K562 (cell line): ENCODE measurements around the gene GGA2. TPM values are rescaled to one million over a fixed set of nuclear protein-coding genes. Genes with fewer than 3 reads are reported as not detected.

Source experiments
- ELF4 ChIP-seq: fragments of 450-650 bp; formaldehyde crosslinking; IDR thresholded peaks from 2 replicates; pipeline ENCODE4 v1.4.0; 2022; ENCODE audit warnings: missing genetic modification characterization
- FUS ChIP-seq: fragments of 200-400 bp; formaldehyde crosslinking; optimal IDR thresholded peaks from 2 replicates; pipeline ENCODE3; 2017; ENCODE audit warnings: low read depth, low read length
- HEY1 ChIP-seq: fragments of 250-450 bp; sonication (Bioruptor Pico); IDR thresholded peaks from 2 replicates; pipeline ENCODE4 v1.5.0; 2020; ENCODE audit warnings: mild to moderate bottlenecking, moderate library complexity, borderline replicate concordance
- MAZ ChIP-seq, 2 experiments: fragments of 450-650 bp in 1 of 2; sonication (generic) in 1 of 2; formaldehyde crosslinking; IDR thresholded peaks in 1 of 2; conservative IDR thresholded peaks in 1 of 2; 2 replicates each; pipeline versions ENCODE4 v1.4.0 to v1.5.0; 2020; ENCODE audit warnings: mild to moderate bottlenecking in 1 of 2, missing genetic modification reagents in 1 of 2
- NBN ChIP-seq: fragments of 450-650 bp; IDR thresholded peaks from 2 replicates; pipeline ENCODE4 v1.6.1; 2016; ENCODE audit warnings: low read depth, mild to moderate bottlenecking
- RBM14 ChIP-seq: fragments of 200-400 bp; formaldehyde crosslinking; IDR thresholded peaks from 2 replicates; pipeline ENCODE4 v1.6.1; 2018; ENCODE audit warnings: low read depth, mild to moderate bottlenecking, low read length, moderate library complexity, borderline replicate concordance; ENCODE audit not compliant: insufficient read depth
- RBM15 ChIP-seq: fragments of 200-400 bp; formaldehyde crosslinking; IDR thresholded peaks from 2 replicates; pipeline ENCODE4 v1.6.1; 2018; ENCODE audit warnings: mild to moderate bottlenecking, low read length, moderate library complexity; ENCODE audit not compliant: insufficient read depth
- SIN3B ChIP-seq: fragments of 450-650 bp; IDR thresholded peaks from 2 replicates; pipeline ENCODE4 v1.6.1; 2017; ENCODE audit warnings: low read depth, mild to moderate bottlenecking, moderate library complexity
- SIX5 ChIP-seq, 2 experiments: IDR thresholded peaks; 2 replicates each; pipeline ENCODE4 v1.6.1; 2011; ENCODE audit warnings: low read length in 2 of 2, borderline replicate concordance in 1 of 2, low read depth in 1 of 2, mild to moderate bottlenecking in 1 of 2, moderate library complexity in 1 of 2; ENCODE audit not compliant: insufficient read depth in 1 of 2
- ZNF696 ChIP-seq: fragments of 250-450 bp; sonication (Bioruptor Pico); conservative IDR thresholded peaks from 2 replicates; pipeline ENCODE4 v1.4.0; 2020; ENCODE audit warnings: mild to moderate bottlenecking, moderate library complexity
- ZNF830 ChIP-seq: fragments of 250-450 bp; sonication (Bioruptor Pico); IDR thresholded peaks from 2 replicates; pipeline ENCODE4 v1.5.0; 2021; ENCODE audit warnings: mild to moderate bottlenecking
- polyA plus RNA-seq, 8 experiments: library from polyadenylated mRNA; depleted of rRNA in 4 of 8; stranded (reverse) in 5 of 8; unstranded in 3 of 8; fragments of >200 nt; fragmentation: Nextera tagmentation in 2 of 8; fragmentation: Illumina TruSeq in 1 of 8; extraction: Ambion mirVana in 2 of 8; extraction: Trizol in 1 of 8; gene quantifications; 2 replicates each; pipeline versions ENCODE4 v1.2.1 to v1.2.3, GENCODE V29; 2011 to 2014; ENCODE audit warnings: inconsistent platforms in 1 of 8, missing spikeins in 1 of 8
- total RNA-seq, 7 experiments: library from RNA; depleted of rRNA in 6 of 7; stranded (reverse); fragments of >200 nt in 6 of 7; fragmentation: Illumina TruSeq in 2 of 7; extraction: Trizol in 2 of 7; gene quantifications; 2 replicates each; pipeline versions ENCODE4 v1.2.1 to v1.2.3, GENCODE V29; 2011 to 2021; ENCODE audit warnings: low replicate concordance in 1 of 7
- TF ChIP-seq, protein P1 (sequence below): fragments of 450-650 bp; IDR thresholded peaks from 2 replicates; pipeline ENCODE4 v1.6.1; 2017; ENCODE audit warnings: antibody characterized with exemption, mild to moderate bottlenecking
- TF ChIP-seq, protein P2 (sequence below): fragments of 250-450 bp; sonication (Bioruptor Pico); IDR thresholded peaks from 2 replicates; pipeline ENCODE4 v1.4.0; 2020
- TF ChIP-seq, protein P3 (sequence below): fragments of 200-800 bp; sonication (Bioruptor generic); IDR thresholded peaks from 2 replicates; pipeline ENCODE4 v1.6.1; 2017; ENCODE audit warnings: missing genetic modification characterization, missing compliant biosample characterization
- TF ChIP-seq, protein P4 (sequence below): fragments of 450-650 bp; formaldehyde crosslinking; IDR thresholded peaks from 2 replicates; pipeline ENCODE4 v1.4.0; 2022; ENCODE audit warnings: missing genetic modification characterization
- TF ChIP-seq, protein P5 (sequence below): sonication (generic); formaldehyde crosslinking; IDR thresholded peaks from 2 replicates; pipeline ENCODE4 v1.8.1; 2023; ENCODE audit warnings: mild to moderate bottlenecking, missing genetic modification reagents, moderate library complexity

Gene GGA2
- total and polyA plus RNA-seq, 9 of the 15 experiments (the other 6 are each of a cell fraction or from before 2014, with no cell fraction given), result 11.9 to 133 (median 66.3) TPM

DNA sequence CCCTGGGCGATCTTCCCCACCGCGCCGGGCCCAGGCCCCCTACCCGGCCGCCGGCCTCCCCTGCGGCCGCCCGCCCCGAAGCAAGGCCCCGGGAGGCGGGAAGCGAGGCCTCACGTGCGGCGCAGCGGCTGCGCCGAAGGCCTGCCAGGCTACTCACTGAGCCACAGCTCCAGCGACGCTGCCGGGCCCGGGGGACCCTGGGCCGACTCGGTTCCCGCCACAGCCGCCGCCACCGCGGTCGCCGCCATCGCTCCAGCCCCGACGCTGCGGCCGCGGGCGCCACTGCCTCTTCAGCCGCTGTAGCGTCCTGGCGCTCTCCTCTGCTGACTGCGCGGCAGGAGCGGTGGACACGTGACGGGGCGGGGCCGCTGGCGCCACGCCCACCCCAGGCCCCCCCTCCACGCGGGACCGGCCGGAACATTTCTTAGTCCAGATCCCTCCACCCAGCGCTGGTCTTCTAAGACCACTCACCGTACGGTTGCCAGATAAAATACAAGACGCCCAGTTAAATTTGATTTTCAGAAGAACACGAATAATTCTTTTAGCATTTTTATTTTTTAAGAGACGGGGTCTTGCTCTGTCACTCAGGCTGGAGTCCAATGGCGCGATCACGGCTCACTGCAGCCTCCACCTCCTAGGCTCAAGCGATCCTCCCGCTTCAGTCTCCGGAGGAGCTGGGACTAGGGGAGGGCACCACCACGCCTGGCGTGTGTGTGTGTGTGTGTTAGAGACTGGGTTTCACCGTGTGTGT, at the start of gene GGA2 (continued):
- TF ChIP-seq, protein P1, sequence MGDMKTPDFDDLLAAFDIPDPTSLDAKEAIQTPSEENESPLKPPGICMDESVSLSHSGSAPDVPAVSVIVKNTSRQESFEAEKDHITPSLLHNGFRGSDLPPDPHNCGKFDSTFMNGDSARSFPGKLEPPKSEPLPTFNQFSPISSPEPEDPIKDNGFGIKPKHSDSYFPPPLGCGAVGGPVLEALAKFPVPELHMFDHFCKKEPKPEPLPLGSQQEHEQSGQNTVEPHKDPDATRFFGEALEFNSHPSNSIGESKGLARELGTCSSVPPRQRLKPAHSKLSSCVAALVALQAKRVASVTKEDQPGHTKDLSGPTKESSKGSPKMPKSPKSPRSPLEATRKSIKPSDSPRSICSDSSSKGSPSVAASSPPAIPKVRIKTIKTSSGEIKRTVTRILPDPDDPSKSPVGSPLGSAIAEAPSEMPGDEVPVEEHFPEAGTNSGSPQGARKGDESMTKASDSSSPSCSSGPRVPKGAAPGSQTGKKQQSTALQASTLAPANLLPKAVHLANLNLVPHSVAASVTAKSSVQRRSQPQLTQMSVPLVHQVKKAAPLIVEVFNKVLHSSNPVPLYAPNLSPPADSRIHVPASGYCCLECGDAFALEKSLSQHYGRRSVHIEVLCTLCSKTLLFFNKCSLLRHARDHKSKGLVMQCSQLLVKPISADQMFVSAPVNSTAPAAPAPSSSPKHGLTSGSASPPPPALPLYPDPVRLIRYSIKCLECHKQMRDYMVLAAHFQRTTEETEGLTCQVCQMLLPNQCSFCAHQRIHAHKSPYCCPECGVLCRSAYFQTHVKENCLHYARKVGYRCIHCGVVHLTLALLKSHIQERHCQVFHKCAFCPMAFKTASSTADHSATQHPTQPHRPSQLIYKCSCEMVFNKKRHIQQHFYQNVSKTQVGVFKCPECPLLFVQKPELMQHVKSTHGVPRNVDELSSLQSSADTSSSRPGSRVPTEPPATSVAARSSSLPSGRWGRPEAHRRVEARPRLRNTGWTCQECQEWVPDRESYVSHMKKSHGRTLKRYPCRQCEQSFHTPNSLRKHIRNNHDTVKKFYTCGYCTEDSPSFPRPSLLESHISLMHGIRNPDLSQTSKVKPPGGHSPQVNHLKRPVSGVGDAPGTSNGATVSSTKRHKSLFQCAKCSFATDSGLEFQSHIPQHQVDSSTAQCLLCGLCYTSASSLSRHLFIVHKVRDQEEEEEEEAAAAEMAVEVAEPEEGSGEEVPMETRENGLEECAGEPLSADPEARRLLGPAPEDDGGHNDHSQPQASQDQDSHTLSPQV, result peak; percentile 90
- TF ChIP-seq NBN (no peak), RBM14 (no peak), HEY1 (CRISPR knock-in tag) (no peak), ELF4 (CRISPR knock-in tag) (no peak), ZNF830 (CRISPR knock-in tag) (no peak), SIX5 (IDR thresholded peaks at IDR 0.05; ENCODE audit: borderline replicate concordance in 1 of 2, insufficient read depth in 1 of 2, low read depth in 1 of 2, low read length in 2 of 2) (no peak), FUS (peak; percentile 77), MAZ (CRISPR knock-in tag; conservative IDR thresholded peaks at IDR 0.05 in 1 of 2, IDR thresholded peaks at IDR 0.05 in 1 of 2) (peak; percentile 66 to 75; a peak in 3 of 4 replicates), ZNF696 (CRISPR knock-in tag) (no peak), RBM15 (no peak), SIN3B (peak; percentile 70)
- TF ChIP-seq, protein P2, sequence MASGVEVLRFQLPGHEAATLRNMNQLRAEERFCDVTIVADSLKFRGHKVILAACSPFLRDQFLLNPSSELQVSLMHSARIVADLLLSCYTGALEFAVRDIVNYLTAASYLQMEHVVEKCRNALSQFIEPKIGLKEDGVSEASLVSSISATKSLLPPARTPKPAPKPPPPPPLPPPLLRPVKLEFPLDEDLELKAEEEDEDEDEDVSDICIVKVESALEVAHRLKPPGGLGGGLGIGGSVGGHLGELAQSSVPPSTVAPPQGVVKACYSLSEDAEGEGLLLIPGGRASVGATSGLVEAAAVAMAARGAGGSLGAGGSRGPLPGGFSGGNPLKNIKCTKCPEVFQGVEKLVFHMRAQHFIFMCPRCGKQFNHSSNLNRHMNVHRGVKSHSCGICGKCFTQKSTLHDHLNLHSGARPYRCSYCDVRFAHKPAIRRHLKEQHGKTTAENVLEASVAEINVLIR (CRISPR knock-in tag), result no peak
- TF ChIP-seq, protein P3, sequence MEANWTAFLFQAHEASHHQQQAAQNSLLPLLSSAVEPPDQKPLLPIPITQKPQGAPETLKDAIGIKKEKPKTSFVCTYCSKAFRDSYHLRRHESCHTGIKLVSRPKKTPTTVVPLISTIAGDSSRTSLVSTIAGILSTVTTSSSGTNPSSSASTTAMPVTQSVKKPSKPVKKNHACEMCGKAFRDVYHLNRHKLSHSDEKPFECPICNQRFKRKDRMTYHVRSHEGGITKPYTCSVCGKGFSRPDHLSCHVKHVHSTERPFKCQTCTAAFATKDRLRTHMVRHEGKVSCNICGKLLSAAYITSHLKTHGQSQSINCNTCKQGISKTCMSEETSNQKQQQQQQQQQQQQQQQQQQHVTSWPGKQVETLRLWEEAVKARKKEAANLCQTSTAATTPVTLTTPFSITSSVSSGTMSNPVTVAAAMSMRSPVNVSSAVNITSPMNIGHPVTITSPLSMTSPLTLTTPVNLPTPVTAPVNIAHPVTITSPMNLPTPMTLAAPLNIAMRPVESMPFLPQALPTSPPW (CRISPR knock-in tag), result peak; percentile 98
- TF ChIP-seq, protein P4, sequence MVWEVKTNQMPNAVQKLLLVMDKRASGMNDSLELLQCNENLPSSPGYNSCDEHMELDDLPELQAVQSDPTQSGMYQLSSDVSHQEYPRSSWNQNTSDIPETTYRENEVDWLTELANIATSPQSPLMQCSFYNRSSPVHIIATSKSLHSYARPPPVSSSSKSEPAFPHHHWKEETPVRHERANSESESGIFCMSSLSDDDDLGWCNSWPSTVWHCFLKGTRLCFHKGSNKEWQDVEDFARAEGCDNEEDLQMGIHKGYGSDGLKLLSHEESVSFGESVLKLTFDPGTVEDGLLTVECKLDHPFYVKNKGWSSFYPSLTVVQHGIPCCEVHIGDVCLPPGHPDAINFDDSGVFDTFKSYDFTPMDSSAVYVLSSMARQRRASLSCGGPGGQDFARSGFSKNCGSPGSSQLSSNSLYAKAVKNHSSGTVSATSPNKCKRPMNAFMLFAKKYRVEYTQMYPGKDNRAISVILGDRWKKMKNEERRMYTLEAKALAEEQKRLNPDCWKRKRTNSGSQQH, result no peak
- TF ChIP-seq, protein P5, sequence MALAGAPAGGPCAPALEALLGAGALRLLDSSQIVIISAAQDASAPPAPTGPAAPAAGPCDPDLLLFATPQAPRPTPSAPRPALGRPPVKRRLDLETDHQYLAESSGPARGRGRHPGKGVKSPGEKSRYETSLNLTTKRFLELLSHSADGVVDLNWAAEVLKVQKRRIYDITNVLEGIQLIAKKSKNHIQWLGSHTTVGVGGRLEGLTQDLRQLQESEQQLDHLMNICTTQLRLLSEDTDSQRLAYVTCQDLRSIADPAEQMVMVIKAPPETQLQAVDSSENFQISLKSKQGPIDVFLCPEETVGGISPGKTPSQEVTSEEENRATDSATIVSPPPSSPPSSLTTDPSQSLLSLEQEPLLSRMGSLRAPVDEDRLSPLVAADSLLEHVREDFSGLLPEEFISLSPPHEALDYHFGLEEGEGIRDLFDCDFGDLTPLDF (CRISPR knock-in tag), result peak; percentile 76
